ENCODE results near the gene ABO.

DNA sequence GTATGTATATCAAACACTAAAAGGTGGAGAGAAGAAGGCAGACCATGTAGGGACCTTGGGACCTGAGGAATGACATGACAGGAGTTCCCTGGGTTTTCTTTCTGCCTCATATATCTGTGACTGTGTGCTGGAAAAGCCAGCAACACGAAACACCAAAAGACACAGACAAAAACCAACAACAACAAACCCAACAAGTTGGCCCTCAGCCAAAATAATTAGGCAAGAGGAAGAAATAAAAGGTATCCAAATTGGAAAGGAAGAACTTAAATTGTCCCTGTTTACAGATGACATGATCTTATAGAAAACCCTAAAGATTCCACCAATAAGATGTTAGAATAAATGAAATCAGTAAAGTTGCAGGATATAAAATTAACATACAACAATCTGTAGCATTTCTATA is 21.7 kb downstream of the ABO start:
- no peak for TF ChIP-seq MEF2A (IDR thresholded peaks at IDR 0.05; ENCODE audit: insufficient read depth, low read depth, low read length)
- TF ChIP-seq SREBF2 (IDR thresholded peaks at IDR 0.05; ENCODE audit: low read length), result no peak
- TF ChIP-seq SRF (IDR thresholded peaks at IDR 0.05; ENCODE audit: low read depth in 2 of 2, low read length in 2 of 2), result no peak
- no peak for TF ChIP-seq NFYB (IDR thresholded peaks at IDR 0.05; ENCODE audit: insufficient read depth, low read depth, low read length)

Measured in GM12878 (cell line).